Activated T-cell treated with anti-CD3 and anti-CD28 coated beads, Interleukin-2, amount 50 U/mL, for 24 hours (primary cell): Measurements from ENCODE around the gene FOXB2.

Experiments
- DNase-seq: peaks from one replicate; pipeline ENCODE4 v3.0.0-alpha.2; 2020
- H3K27ac Mint-ChIP-seq: 2 replicates; pipeline ENCODE4 v1.8.0; 2020; ENCODE audit warnings: mild to moderate bottlenecking, mixed read lengths
- H3K27me3 Mint-ChIP-seq: 2 replicates; pipeline ENCODE4 v1.8.0; 2020; ENCODE audit warnings: mixed read lengths
- H3K36me3 Mint-ChIP-seq: 2 replicates; pipeline ENCODE4 v1.8.0; 2020; ENCODE audit warnings: low read depth, mixed read lengths
- H3K4me1 Mint-ChIP-seq: 2 replicates; pipeline ENCODE4 v1.8.0; 2020; ENCODE audit warnings: low read depth, mixed read lengths
- H3K4me3 Mint-ChIP-seq: 2 replicates; pipeline ENCODE4 v1.8.0; 2020; ENCODE audit warnings: mild to moderate bottlenecking, moderate library complexity, mixed read lengths
- H3K9me3 Mint-ChIP-seq: 2 replicates; pipeline ENCODE4 v1.8.0; 2020; ENCODE audit warnings: mixed read lengths

Gene FOXB2

GRCh38 chr9:77066388-77066787 is 46.9 kb downstream of the FOXB2 start:
- H3K36me3 Mint-ChIP-seq = no peaks in the 10 kb centered on the region
- no peak overlapping the region for H3K4me3 Mint-ChIP-seq
- H3K9me3 Mint-ChIP-seq = peaks cover 3% of the 10 kb centered on the region
- DNase-seq = no peak
- H3K4me1 Mint-ChIP-seq = no peaks in the 10 kb centered on the region
- H3K27me3 Mint-ChIP-seq = peaks cover 8% of the 10 kb centered on the region
- no peak overlapping the region for H3K27ac Mint-ChIP-seq
